Adrenal gland (tissue), 19 donors: ENCODE data around the gene KLHL15. TPM values are rescaled to one million over a fixed set of nuclear protein-coding genes. Genes with fewer than 3 reads are reported as not detected.

Source experiments
- DNase-seq, 7 donors: peaks; one replicate each; pipeline ENCODE4 v3.0.0-alpha.2; 2019 to 2020
- H3K27ac ChIP-seq, 5 donors: fragments of 200-600 bp; sonication (generic) in 4 of 5; 1 replicate in 3 of 5; 2 replicates in 2 of 5; pipeline versions ENCODE4 v1.5.1 to v1.8.0; 2016 to 2020; ENCODE audit warnings: mild to moderate bottlenecking in 1 of 5
- H3K27me3 ChIP-seq: fragments of 200-600 bp; 2 replicates; pipeline ENCODE4 v1.8.0; 2021
- H3K36me3 ChIP-seq, 2 donors: fragments of 200-600 bp; replicated peaks in 1 of 2; 1 replicate in 1 of 2; 2 replicates in 1 of 2; pipeline versions ENCODE4 v1.5.1 to v1.8.0; 2018 to 2022
- H3K4me1 ChIP-seq, 2 donors: fragments of 200-600 bp; replicated peaks in 1 of 2; 1 replicate in 1 of 2; 2 replicates in 1 of 2; pipeline versions ENCODE4 v1.5.1 to v1.8.0; 2018 to 2021
- H3K4me3 ChIP-seq, 4 donors: fragments of 200-600 bp; sonication (generic) in 3 of 4; one replicate each; pipeline ENCODE4 v1.5.1; 2016 to 2018
- H3K9me3 ChIP-seq, 3 donors: fragments of 200-600 bp; sonication (generic) in 1 of 3; replicated peaks in 1 of 3; 1 replicate in 2 of 3; 2 replicates in 1 of 3; pipeline versions ENCODE4 v1.5.1 to v1.8.0; 2016 to 2021
- CTCF ChIP-seq, 6 experiments: fragments of 450-650 bp in 4 of 6; fragments of 200-600 bp in 2 of 6; sonication (generic) in 1 of 6; IDR thresholded peaks; 1 replicate in 5 of 6; 2 replicates in 1 of 6; pipeline versions ENCODE4 v1.5.1 to v1.8.0; 2016 to 2021; ENCODE audit warnings: antibody characterized with exemption in 6 of 6, mild to moderate bottlenecking in 2 of 6, moderate library complexity in 1 of 6
- POLR2A ChIP-seq, 2 donors: fragments of 450-650 bp; IDR thresholded peaks; one replicate each; pipeline ENCODE4 v1.6.1; 2017; ENCODE audit warnings: antibody characterized with exemption in 2 of 2, mild to moderate bottlenecking in 2 of 2, moderate library complexity in 1 of 2
- WGBS, 4 donors: extraction: QIAGEN DNeasy Blood & Tissue Kit in 2 of 4; methylation state at CpG; one replicate each; pipeline versions ENCODE4 v1.1.5 to v1.1.7; 2013 to 2017; 5-methylcytosine and 5-hydroxymethylcytosine counted together
- intact Hi-C, 2 donors: fragments of 100-400 bp; cut with DNase I; formaldehyde crosslinking; loops; one replicate each; pipeline versions ENCODE4 v1.14.1 to v1.15.0; 2022 to 2023
- long read RNA-seq, 10 donors: library from polyadenylated mRNA in 3 of 10; unstranded in 2 of 10; stranded (forward) in 1 of 10; transcript quantifications; one replicate each; pipeline ENCODE4 v2.0.0 and lab custom pipeline, GENCODE V29; 2021 to 2026
- polyA plus RNA-seq, 3 donors: library from polyadenylated mRNA; stranded (reverse); fragments of 200-250 nt in 2 of 3; fragments of 350-450 nt in 1 of 3; fragmentation: Illumina TruSeq in 1 of 3; extraction: RNeasy Lipid Tissue Mini Kit (QIAGEN cat#74804) in 1 of 3; gene quantifications; one replicate each; pipeline ENCODE4 v1.2.3, GENCODE V29; 2013 to 2014
- total RNA-seq, 9 donors: library from RNA; depleted of rRNA in 4 of 9; stranded (reverse); fragments of >200 nt in 4 of 9; fragments of 120-200 nt in 1 of 9; fragmentation: NEBNext Ultra II Directional in 1 of 9; extraction: Animal tissue kit (Norgen Biotek cat#: 25700) in 1 of 9; gene quantifications; one replicate each; pipeline versions ENCODE4 v1.1.0 to v1.2.4, GENCODE V29; 2013 to 2023
- donor health status: healthy with polysubstance abuse.
- donor health status: Bipolar disorder and iron deficiency.
- donor health status: DM: yes; HTN: yes; CAD: no.
- donor health status: DM: no; HTN: no; CAD: no.
- donor health status: DM: no; HTN: no; CAD: no.
- donor health status: DM: yes; HTN: yes; CAD: no.

The KLHL15 gene
- 10 to 100 TPM in 8 of 9 donors, 1 to 10 TPM in 1; 9.5 to 75.3 (median 18.0) TPM for total RNA-seq
- polyA plus RNA-seq: 10 to 100 TPM in 1 of 3 donors, 1 to 10 TPM in 2; 1.5 to 16.7 (median 3.1) TPM
- long read RNA-seq, donor 1, partial matches to known transcripts: 9 of 9 reads
- long read RNA-seq, donor 1, other reads (novel, unspliced or antisense): 0 of 9 reads
- long read RNA-seq, donor 2, partial matches to known transcripts: 16 of 16 reads
- long read RNA-seq, donor 2, other reads (novel, unspliced or antisense): 0 of 16 reads
- long read RNA-seq, donor 3, partial matches to known transcripts: 16 of 16 reads
- long read RNA-seq, donor 3, other reads (novel, unspliced or antisense): 0 of 16 reads
- long read RNA-seq, donor 4: 0 reads
- long read RNA-seq, donor 5, partial matches to known transcripts: 4 of 5 reads
- long read RNA-seq, donor 5, other reads (novel, unspliced or antisense): 1 of 5 reads
- long read RNA-seq, donor 6, partial matches to known transcripts: 1 of 2 reads
- long read RNA-seq, donor 6, other reads (novel, unspliced or antisense): 1 of 2 reads
- long read RNA-seq, donor 7: 0 reads
- long read RNA-seq, donor 8, partial matches to known transcripts: 13 of 13 reads
- long read RNA-seq, donor 8, other reads (novel, unspliced or antisense): 0 of 13 reads
- long read RNA-seq, donor 9, partial matches to known transcripts: 7 of 43 reads
- long read RNA-seq, donor 9, other reads (novel, unspliced or antisense): 36 of 43 reads
- long read RNA-seq, donor 10: 0 reads

- WGBS, 4 donors: 80 to 84% (median 82%) methylated on average over 7 of the region's 7 CpGs
- Histone ChIP-seq H3K9me3 (no peaks in the 10 kb centered on the region), H3K27me3 (peaks cover 9% of the 10 kb centered on the region), H3K27ac (peak within 1 kb of the TSS in 4 of 5 donors; percentile 88 to 99 (median 93)), H3K4me1 (no peaks in the 10 kb centered on the region), H3K36me3 (no peaks in the 10 kb centered on the region), H3K4me3 (peak within 1 kb of the TSS in 2 of 4 donors; percentile 16 to 72)
- DNase-seq: no peak
- intact Hi-C loops: no loop called here
- no peak for TF ChIP-seq CTCF (IDR thresholded peaks at IDR 0.05)
- TF ChIP-seq POLR2A (IDR thresholded peaks at IDR 0.05): no peak
Measured at GRCh38 chrX:24027086-24027485, at the start of gene KLHL15. TSS of gene KLHL15 (minus strand) at chrX:24027186. CDS start at chrX:24006693, 20,493 bp downstream.

GRCh38 chrX:24069877-24070276, 42.9 kb upstream of the KLHL15 start:
- intact Hi-C loops: no loop called here
- no peaks in the 10 kb centered on the region for H3K9me3 ChIP-seq
- no peak for DNase-seq
- no peaks in the 10 kb centered on the region for H3K4me1 ChIP-seq
- H3K36me3 ChIP-seq: peaks cover 0 to 88% of the 10 kb centered on the region in 2 donors
- no peak overlapping the region for H3K27ac ChIP-seq
- 94 to 99% (median 96%) methylated on average over 6 to 9 of the region's 9 CpGs for WGBS, 4 donors
- no peak overlapping the region for H3K4me3 ChIP-seq
- no peak for TF ChIP-seq POLR2A (IDR thresholded peaks at IDR 0.05)
- no peak for TF ChIP-seq CTCF (IDR thresholded peaks at IDR 0.05)
- no peaks in the 10 kb centered on the region for H3K27me3 ChIP-seq

GRCh38 chrX:24063488-24063887, 36.5 kb upstream of the KLHL15 start:
- Histone ChIP-seq H3K27ac (no peak overlapping the region), H3K4me1 (no peaks in the 10 kb centered on the region), H3K36me3 (peaks cover 0 to 94% of the 10 kb centered on the region in 2 donors), H3K27me3 (no peaks in the 10 kb centered on the region), H3K9me3 (no peaks in the 10 kb centered on the region), H3K4me3 (no peak overlapping the region)
- no peak for TF ChIP-seq CTCF (IDR thresholded peaks at IDR 0.05)
- no peak for TF ChIP-seq POLR2A (IDR thresholded peaks at IDR 0.05)
- no peak for DNase-seq
- WGBS, 4 donors: 92 to 96% (median 94%) methylated on average over 6 of the region's 6 CpGs
- intact Hi-C loops: no loop called here

- intact Hi-C loops: no loop called here
- DNase-seq: no peak
- Histone ChIP-seq H3K36me3 (peaks cover 0 to 25% of the 10 kb centered on the region in 2 donors), H3K27ac (peak overlapping the region; percentile 83 to 98 (median 87)), H3K27me3 (no peaks in the 10 kb centered on the region), H3K4me1 (peaks cover 0 to 11% of the 10 kb centered on the region in 2 donors), H3K4me3 (peak overlapping the region in 2 of 4 donors; percentile 48 to 95), H3K9me3 (no peaks in the 10 kb centered on the region)
- TF ChIP-seq POLR2A (IDR thresholded peaks at IDR 0.05) (peak in 1 of 2 donors; percentile 17), CTCF (IDR thresholded peaks at IDR 0.05) (no peak)
- WGBS, 4 donors: 0 to 12% (median 6%) methylated on average over 10 to 14 of the region's 14 CpGs; no CpG with 5 or more reads in 1 of the 4 donors
Measured at GRCh38 chrX:24055043-24055356, 28.0 kb upstream of the KLHL15 start.
